Neural cell (in vitro differentiated cells): ENCODE data around the gene ATPAF1. TPM values are rescaled to one million over a fixed set of nuclear protein-coding genes. Genes with fewer than 3 reads are reported as not detected.

Source experiments
- H2AFZ ChIP-seq: fragments of 200-600, 300-800 bp; sonication (generic), shearing (Covaris generic); 2 replicates; pipeline ENCODE4 v1.6.0; 2014; ENCODE audit warnings: low read depth, mild to moderate bottlenecking, antibody characterized with exemption, low read length, moderate library complexity
- H3F3A ChIP-seq: fragments of 200-600 bp; shearing (Covaris generic); 2 replicates; pipeline ENCODE4 v1.6.1; 2016; ENCODE audit warnings: mild to moderate bottlenecking, moderate library complexity, mixed read lengths, antibody characterized with exemption, low read length; ENCODE audit not compliant: insufficient read depth, poor library complexity, severe bottlenecking
- H3K27ac ChIP-seq: fragments of 200-600, 300-800 bp; sonication (generic), shearing (Covaris generic); 2 replicates; pipeline ENCODE4 v1.5.1; 2014; ENCODE audit warnings: mild to moderate bottlenecking, low read length, moderate library complexity
- H3K27me3 ChIP-seq: fragments of 300-800, 200-600 bp; sonication (generic), shearing (Covaris generic); 2 replicates; pipeline ENCODE4 v1.6.0; 2014; ENCODE audit warnings: mild to moderate bottlenecking, low read depth, low read length, moderate library complexity; ENCODE audit not compliant: insufficient read depth
- H3K36me3 ChIP-seq: fragments of 300-800, 200-600 bp; sonication (generic), shearing (Covaris generic); 2 replicates; pipeline ENCODE4 v1.5.1; 2014; ENCODE audit warnings: mild to moderate bottlenecking, antibody characterized with exemption, low read length, moderate library complexity; ENCODE audit not compliant: insufficient read depth
- H3K4me2 ChIP-seq: fragments of 300-800, 200-600 bp; sonication (generic), shearing (Covaris generic); 2 replicates; pipeline ENCODE4 v1.6.0; 2014; ENCODE audit warnings: mild to moderate bottlenecking, low read length
- H3K4me3 ChIP-seq: fragments of 300-800, 200-600 bp; sonication (generic), shearing (Covaris generic); 2 replicates; pipeline ENCODE4 v1.5.1; 2014; ENCODE audit warnings: mild to moderate bottlenecking, low read length, moderate library complexity
- H3K79me2 ChIP-seq: fragments of 200-600 bp; shearing (Covaris generic); replicated peaks from 2 replicates; pipeline ENCODE4 v1.6.0; 2014; ENCODE audit warnings: mild to moderate bottlenecking, low read length, moderate library complexity; ENCODE audit not compliant: insufficient read depth
- H3K9ac ChIP-seq: fragments of 300-800, 200-600 bp; sonication (generic), shearing (Covaris generic); 2 replicates; pipeline ENCODE4 v1.6.1; 2016; ENCODE audit warnings: mild to moderate bottlenecking, low read length, mixed read lengths
- H3K9me2 ChIP-seq: fragments of 200-600 bp; shearing (Covaris generic); 2 replicates; pipeline ENCODE4 v1.6.1; 2016; ENCODE audit warnings: mild to moderate bottlenecking, low read length, mixed read lengths; ENCODE audit not compliant: insufficient read depth
- H3K9me3 ChIP-seq: fragments of 200-600, 300-800 bp; sonication (generic), shearing (Covaris generic); 2 replicates; pipeline ENCODE4 v1.6.1; 2016; ENCODE audit warnings: mild to moderate bottlenecking, mixed run types, low read length, moderate library complexity, mixed read lengths
- H4K20me1 ChIP-seq: fragments of 200-600 bp; shearing (Covaris generic); 2 replicates; pipeline ENCODE4 v1.6.1; 2016; ENCODE audit warnings: mild to moderate bottlenecking, mixed run types; ENCODE audit not compliant: insufficient read depth
- EP300 ChIP-seq: fragments of 450-650 bp; conservative IDR thresholded peaks from 2 replicates; pipeline ENCODE4 v1.6.1; 2014; ENCODE audit warnings: antibody characterized with exemption, mild to moderate bottlenecking, moderate library complexity; ENCODE audit not compliant: poor library complexity, severe bottlenecking
- EZH2 ChIP-seq: fragments of 200-600, 300-800 bp; shearing (Covaris generic), sonication (generic); IDR thresholded peaks from 2 replicates; pipeline ENCODE4 v1.6.1; 2014; ENCODE audit warnings: antibody characterized with exemption, low read length, borderline replicate concordance, mild to moderate bottlenecking; ENCODE audit not compliant: insufficient read depth, poor library complexity, severe bottlenecking
- MXI1 ChIP-seq: fragments of 450-650 bp; conservative IDR thresholded peaks from 2 replicates; pipeline ENCODE4 v1.6.1; 2014; ENCODE audit warnings: antibody characterized with exemption, mild to moderate bottlenecking; ENCODE audit not compliant: poor library complexity, severe bottlenecking
- POLR2AphosphoS5 ChIP-seq: IDR thresholded peaks from 2 replicates; pipeline ENCODE4 v1.6.1; 2012
- RAD21 ChIP-seq: fragments of 450-650 bp; conservative IDR thresholded peaks from 2 replicates; pipeline ENCODE4 v1.6.1; 2014; ENCODE audit warnings: antibody characterized with exemption, mild to moderate bottlenecking, moderate library complexity
- SMC3 ChIP-seq: fragments of 450-650 bp; conservative IDR thresholded peaks from 2 replicates; pipeline ENCODE4 v1.6.1; 2014; ENCODE audit warnings: antibody characterized with exemption, mild to moderate bottlenecking, moderate library complexity; ENCODE audit not compliant: poor library complexity
- TAF1 ChIP-seq: IDR thresholded peaks from 2 replicates; pipeline ENCODE4 v1.6.1; 2012; ENCODE audit warnings: low read depth
- polyA plus RNA-seq: library from polyadenylated mRNA; depleted of rRNA; stranded (reverse); fragments of >200 nt; gene quantifications from 2 replicates; pipeline ENCODE4 v1.2.3, GENCODE V29; 2014
- TF ChIP-seq, protein P1 (sequence below): fragments of 450-650 bp; IDR thresholded peaks from 2 replicates; pipeline ENCODE4 v1.5.1; 2014; ENCODE audit warnings: antibody characterized with exemption, mild to moderate bottlenecking, moderate library complexity; ENCODE audit not compliant: poor library complexity, severe bottlenecking
- TF ChIP-seq, protein P2 (sequence below): IDR thresholded peaks from 2 replicates; pipeline ENCODE4 v1.6.1; 2012; ENCODE audit warnings: borderline replicate concordance

ATPAF1 gene
- polyA plus RNA-seq, 1 donor from 2014 or later, result 80.7 TPM

DNA sequence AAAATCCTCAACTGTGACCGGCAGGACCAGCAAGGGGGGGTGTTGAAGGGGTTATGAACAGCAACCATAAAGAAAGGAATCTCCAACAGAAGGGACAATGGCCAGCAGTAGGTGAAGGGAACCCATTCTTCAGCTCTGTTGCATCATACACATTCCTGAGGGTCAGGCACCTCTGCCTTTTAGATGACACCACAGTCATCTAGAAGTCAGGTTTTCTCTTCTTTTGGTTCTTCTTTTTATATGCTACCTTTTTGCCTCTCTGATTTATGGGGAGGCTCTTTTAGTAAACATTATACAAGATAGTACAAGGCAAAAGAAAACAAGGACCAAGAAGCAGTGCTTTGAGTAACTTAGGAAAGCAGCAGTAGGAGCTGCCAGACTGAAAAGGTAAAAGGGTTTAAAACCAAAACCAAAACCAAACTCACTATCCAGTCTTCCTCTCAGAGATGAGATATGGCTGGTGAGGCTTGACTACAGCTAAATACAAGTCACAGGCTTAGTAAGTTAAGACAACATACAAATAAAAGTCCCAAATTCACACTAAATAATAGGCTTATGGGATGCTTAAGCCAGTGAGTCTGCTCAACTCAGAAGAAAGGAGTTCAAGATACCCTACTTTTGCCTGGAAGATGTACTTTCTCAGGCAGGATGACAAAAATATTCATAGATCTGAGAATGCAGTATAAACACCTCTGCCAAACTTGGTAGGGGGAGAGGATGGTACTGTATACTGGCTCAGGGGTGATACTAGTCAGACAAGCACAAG lies 7.6 kb upstream of the ATPAF1 start:
- H3K4me2 ChIP-seq, result no peak overlapping the region

DNA sequence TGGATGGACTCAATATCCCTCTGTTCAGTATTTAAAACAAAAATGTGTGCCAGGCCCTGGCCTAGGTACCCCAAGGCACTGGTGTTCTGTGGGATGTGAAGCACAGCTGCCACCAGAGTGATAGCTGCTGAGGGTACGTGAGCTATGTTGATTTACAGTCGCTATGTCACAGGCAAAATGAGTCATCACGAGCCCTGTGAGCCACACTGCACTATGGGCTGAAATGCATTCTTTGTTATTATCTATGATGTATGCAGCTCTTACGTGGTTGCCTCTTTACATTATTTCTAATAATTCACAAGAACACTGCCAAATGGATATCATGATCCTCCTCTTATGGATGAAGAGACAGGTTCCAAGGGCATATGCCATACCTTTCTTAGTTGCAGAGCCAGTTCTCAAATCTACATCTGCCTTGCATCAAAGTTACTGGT lies 5.6 kb upstream of the ATPAF1 start:
- Histone ChIP-seq H3K9ac (no peak overlapping the region), H3K36me3 (no peaks in the 10 kb centered on the region), H3K4me3 (no peak overlapping the region), H3F3A (no peaks in the 10 kb centered on the region), H3K9me2 (no peaks in the 10 kb centered on the region), H3K4me2 (no peak overlapping the region), H3K27ac (no peak overlapping the region), H3K79me2 (no peaks in the 10 kb centered on the region), H3K9me3 (no peaks in the 10 kb centered on the region), H4K20me1 (no peaks in the 10 kb centered on the region), H3K27me3 (no peaks in the 10 kb centered on the region), H2AFZ (no peak overlapping the region)
- TF ChIP-seq, protein P1, sequence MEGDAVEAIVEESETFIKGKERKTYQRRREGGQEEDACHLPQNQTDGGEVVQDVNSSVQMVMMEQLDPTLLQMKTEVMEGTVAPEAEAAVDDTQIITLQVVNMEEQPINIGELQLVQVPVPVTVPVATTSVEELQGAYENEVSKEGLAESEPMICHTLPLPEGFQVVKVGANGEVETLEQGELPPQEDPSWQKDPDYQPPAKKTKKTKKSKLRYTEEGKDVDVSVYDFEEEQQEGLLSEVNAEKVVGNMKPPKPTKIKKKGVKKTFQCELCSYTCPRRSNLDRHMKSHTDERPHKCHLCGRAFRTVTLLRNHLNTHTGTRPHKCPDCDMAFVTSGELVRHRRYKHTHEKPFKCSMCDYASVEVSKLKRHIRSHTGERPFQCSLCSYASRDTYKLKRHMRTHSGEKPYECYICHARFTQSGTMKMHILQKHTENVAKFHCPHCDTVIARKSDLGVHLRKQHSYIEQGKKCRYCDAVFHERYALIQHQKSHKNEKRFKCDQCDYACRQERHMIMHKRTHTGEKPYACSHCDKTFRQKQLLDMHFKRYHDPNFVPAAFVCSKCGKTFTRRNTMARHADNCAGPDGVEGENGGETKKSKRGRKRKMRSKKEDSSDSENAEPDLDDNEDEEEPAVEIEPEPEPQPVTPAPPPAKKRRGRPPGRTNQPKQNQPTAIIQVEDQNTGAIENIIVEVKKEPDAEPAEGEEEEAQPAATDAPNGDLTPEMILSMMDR, result no peak
- no peak for TF ChIP-seq SMC3
- TF ChIP-seq POLR2AphosphoS5, result no peak
- no peak for TF ChIP-seq MXI1
- TF ChIP-seq RAD21, result no peak
- TF ChIP-seq EZH2, result no peak
- TF ChIP-seq, protein P2, sequence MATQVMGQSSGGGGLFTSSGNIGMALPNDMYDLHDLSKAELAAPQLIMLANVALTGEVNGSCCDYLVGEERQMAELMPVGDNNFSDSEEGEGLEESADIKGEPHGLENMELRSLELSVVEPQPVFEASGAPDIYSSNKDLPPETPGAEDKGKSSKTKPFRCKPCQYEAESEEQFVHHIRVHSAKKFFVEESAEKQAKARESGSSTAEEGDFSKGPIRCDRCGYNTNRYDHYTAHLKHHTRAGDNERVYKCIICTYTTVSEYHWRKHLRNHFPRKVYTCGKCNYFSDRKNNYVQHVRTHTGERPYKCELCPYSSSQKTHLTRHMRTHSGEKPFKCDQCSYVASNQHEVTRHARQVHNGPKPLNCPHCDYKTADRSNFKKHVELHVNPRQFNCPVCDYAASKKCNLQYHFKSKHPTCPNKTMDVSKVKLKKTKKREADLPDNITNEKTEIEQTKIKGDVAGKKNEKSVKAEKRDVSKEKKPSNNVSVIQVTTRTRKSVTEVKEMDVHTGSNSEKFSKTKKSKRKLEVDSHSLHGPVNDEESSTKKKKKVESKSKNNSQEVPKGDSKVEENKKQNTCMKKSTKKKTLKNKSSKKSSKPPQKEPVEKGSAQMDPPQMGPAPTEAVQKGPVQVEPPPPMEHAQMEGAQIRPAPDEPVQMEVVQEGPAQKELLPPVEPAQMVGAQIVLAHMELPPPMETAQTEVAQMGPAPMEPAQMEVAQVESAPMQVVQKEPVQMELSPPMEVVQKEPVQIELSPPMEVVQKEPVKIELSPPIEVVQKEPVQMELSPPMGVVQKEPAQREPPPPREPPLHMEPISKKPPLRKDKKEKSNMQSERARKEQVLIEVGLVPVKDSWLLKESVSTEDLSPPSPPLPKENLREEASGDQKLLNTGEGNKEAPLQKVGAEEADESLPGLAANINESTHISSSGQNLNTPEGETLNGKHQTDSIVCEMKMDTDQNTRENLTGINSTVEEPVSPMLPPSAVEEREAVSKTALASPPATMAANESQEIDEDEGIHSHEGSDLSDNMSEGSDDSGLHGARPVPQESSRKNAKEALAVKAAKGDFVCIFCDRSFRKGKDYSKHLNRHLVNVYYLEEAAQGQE, result no peak
- no peak for TF ChIP-seq EP300
- no peak for TF ChIP-seq TAF1

More for the DNA sequence above, 7.6 kb upstream of the ATPAF1 start:
- Histone ChIP-seq H3K4me3 (no peak overlapping the region), H3K79me2 (no peaks in the 10 kb centered on the region), H3K9ac (no peak overlapping the region), H3K9me2 (no peaks in the 10 kb centered on the region), H3F3A (no peaks in the 10 kb centered on the region), H3K27ac (no peak overlapping the region), H4K20me1 (no peaks in the 10 kb centered on the region), H2AFZ (no peak overlapping the region), H3K9me3 (no peaks in the 10 kb centered on the region), H3K36me3 (peaks cover 7% of the 10 kb centered on the region), H3K27me3 (no peaks in the 10 kb centered on the region)
- TF ChIP-seq EZH2, result no peak
- TF ChIP-seq RAD21, result no peak
- TF ChIP-seq TAF1, result no peak
- TF ChIP-seq, protein P1, result no peak
- TF ChIP-seq SMC3, result no peak
- TF ChIP-seq EP300, result no peak
- no peak for TF ChIP-seq POLR2AphosphoS5
- no peak for TF ChIP-seq MXI1
- TF ChIP-seq, protein P2, result no peak
